ENCODE results near the gene WWC2. TPM values are rescaled to one million over a fixed set of nuclear protein-coding genes. Genes with fewer than 3 reads are reported as not detected.

WWC2 gene
- total RNA-seq, 1 experiment from 2014 or later, result 39.1 TPM

DNA sequence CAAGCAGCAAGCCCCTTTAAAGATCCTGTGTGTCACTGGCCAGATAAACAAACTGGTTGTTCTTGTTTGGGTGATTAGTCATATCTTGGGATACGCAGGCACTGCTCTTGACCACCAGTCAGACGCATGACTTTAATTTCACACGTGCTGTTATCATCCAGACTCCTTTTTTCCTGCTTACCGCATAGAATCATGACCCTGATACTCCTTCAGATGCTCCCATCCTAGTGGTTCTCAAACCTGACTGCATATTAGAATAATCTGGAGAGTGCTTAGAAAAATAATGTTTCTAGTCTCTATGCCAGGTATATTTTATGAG is 142.2 kb downstream of the WWC2 start:
- ChIA-PET POLR2A (no interaction called here), RAD21 (ENCODE audit: low non-redundant PET in 1 of 2, low total read pairs in 2 of 2, uncharacterized antibody in 2 of 2, unreplicated experiment in 2 of 2) (no interaction called here), CTCF (no interaction called here)
- H2AFZ ChIP-seq (ENCODE audit: low read depth, low read length, poor library complexity, severe bottlenecking), result no peak overlapping the region
- no peaks in the 10 kb centered on the region for H3K9me3 ChIP-seq (ENCODE audit: control insufficient read depth in 1 of 2, insufficient read depth in 1 of 2, low read depth in 1 of 2, low read length in 2 of 2)
- no peak overlapping the region for H3K4me3 ChIP-seq (replicated peaks in 1 of 2; ENCODE audit: low read depth in 1 of 2, low read length in 2 of 2)
- H3K9ac ChIP-seq (ENCODE audit: low read length), result peak overlapping the region; percentile 27
- no peaks in the 10 kb centered on the region for H4K20me1 ChIP-seq (ENCODE audit: insufficient read depth)
- peaks cover 18 to 29% of the 10 kb centered on the region in 2 experiments for H3K4me1 ChIP-seq (ENCODE audit: control insufficient read depth in 1 of 2, insufficient read depth in 2 of 2, low read length in 2 of 2)
- DNase-seq (ENCODE audit: low read depth, low spot score) (peak; percentile 69), ATAC-seq (peak; percentile 89)
- no peaks in the 10 kb centered on the region for H3K27me3 ChIP-seq (ENCODE audit: insufficient read depth, low read length)
- peak overlapping the region; percentile 57 for H3K4me2 ChIP-seq (ENCODE audit: low read length)
- no peaks in the 10 kb centered on the region for H3K79me2 ChIP-seq (ENCODE audit: insufficient read depth, low read length)
- peaks cover 0 to 19% of the 10 kb centered on the region in 2 experiments; a peak in 1 of 4 replicates for H3K36me3 ChIP-seq (ENCODE audit: control insufficient read depth in 1 of 2, insufficient read depth in 2 of 2, low read length in 2 of 2)
- no peak overlapping the region for H3K27ac ChIP-seq (ENCODE audit: low read depth, low read length)
- no peaks in the 10 kb centered on the region for H3K9me2 ChIP-seq (ENCODE audit: insufficient read depth)
- intact Hi-C loops (cut with micrococcal nuclease), result no loop called here
- no TSS peak for BruUV-seq (replicated peaks)
- TF ChIP-seq, protein P1, sequence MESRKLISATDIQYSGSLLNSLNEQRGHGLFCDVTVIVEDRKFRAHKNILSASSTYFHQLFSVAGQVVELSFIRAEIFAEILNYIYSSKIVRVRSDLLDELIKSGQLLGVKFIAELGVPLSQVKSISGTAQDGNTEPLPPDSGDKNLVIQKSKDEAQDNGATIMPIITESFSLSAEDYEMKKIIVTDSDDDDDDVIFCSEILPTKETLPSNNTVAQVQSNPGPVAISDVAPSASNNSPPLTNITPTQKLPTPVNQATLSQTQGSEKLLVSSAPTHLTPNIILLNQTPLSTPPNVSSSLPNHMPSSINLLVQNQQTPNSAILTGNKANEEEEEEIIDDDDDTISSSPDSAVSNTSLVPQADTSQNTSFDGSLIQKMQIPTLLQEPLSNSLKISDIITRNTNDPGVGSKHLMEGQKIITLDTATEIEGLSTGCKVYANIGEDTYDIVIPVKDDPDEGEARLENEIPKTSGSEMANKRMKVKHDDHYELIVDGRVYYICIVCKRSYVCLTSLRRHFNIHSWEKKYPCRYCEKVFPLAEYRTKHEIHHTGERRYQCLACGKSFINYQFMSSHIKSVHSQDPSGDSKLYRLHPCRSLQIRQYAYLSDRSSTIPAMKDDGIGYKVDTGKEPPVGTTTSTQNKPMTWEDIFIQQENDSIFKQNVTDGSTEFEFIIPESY (IDR thresholded peaks at IDR 0.05; ENCODE audit: extremely low read depth, insufficient replicate concordance, low read length), result no peak
- no peak for TF ChIP-seq ZNF274 (IDR thresholded peaks at IDR 0.05; ENCODE audit: low read depth, low read length)
- peak; percentile 79 for TF ChIP-seq FOSL1 (IDR thresholded peaks at IDR 0.05; ENCODE audit: low read depth)
- no peak for TF ChIP-seq RAD21 (IDR thresholded peaks at IDR 0.05; ENCODE audit: low read depth)
- TF ChIP-seq JUND (IDR thresholded peaks at IDR 0.05), result peak; percentile 80
- no peak for TF ChIP-seq EZH2 (IDR thresholded peaks at IDR 0.05)
- TF ChIP-seq, protein P2, sequence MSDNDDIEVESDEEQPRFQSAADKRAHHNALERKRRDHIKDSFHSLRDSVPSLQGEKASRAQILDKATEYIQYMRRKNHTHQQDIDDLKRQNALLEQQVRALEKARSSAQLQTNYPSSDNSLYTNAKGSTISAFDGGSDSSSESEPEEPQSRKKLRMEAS (IDR thresholded peaks at IDR 0.05), result peak; percentile 82
- TF ChIP-seq, protein P3, sequence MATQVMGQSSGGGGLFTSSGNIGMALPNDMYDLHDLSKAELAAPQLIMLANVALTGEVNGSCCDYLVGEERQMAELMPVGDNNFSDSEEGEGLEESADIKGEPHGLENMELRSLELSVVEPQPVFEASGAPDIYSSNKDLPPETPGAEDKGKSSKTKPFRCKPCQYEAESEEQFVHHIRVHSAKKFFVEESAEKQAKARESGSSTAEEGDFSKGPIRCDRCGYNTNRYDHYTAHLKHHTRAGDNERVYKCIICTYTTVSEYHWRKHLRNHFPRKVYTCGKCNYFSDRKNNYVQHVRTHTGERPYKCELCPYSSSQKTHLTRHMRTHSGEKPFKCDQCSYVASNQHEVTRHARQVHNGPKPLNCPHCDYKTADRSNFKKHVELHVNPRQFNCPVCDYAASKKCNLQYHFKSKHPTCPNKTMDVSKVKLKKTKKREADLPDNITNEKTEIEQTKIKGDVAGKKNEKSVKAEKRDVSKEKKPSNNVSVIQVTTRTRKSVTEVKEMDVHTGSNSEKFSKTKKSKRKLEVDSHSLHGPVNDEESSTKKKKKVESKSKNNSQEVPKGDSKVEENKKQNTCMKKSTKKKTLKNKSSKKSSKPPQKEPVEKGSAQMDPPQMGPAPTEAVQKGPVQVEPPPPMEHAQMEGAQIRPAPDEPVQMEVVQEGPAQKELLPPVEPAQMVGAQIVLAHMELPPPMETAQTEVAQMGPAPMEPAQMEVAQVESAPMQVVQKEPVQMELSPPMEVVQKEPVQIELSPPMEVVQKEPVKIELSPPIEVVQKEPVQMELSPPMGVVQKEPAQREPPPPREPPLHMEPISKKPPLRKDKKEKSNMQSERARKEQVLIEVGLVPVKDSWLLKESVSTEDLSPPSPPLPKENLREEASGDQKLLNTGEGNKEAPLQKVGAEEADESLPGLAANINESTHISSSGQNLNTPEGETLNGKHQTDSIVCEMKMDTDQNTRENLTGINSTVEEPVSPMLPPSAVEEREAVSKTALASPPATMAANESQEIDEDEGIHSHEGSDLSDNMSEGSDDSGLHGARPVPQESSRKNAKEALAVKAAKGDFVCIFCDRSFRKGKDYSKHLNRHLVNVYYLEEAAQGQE (IDR thresholded peaks at IDR 0.05; ENCODE audit: low read depth), result no peak
- TF ChIP-seq ELF1 (IDR thresholded peaks at IDR 0.05; ENCODE audit: borderline replicate concordance, low read depth), result no peak
- TF ChIP-seq, protein P4, sequence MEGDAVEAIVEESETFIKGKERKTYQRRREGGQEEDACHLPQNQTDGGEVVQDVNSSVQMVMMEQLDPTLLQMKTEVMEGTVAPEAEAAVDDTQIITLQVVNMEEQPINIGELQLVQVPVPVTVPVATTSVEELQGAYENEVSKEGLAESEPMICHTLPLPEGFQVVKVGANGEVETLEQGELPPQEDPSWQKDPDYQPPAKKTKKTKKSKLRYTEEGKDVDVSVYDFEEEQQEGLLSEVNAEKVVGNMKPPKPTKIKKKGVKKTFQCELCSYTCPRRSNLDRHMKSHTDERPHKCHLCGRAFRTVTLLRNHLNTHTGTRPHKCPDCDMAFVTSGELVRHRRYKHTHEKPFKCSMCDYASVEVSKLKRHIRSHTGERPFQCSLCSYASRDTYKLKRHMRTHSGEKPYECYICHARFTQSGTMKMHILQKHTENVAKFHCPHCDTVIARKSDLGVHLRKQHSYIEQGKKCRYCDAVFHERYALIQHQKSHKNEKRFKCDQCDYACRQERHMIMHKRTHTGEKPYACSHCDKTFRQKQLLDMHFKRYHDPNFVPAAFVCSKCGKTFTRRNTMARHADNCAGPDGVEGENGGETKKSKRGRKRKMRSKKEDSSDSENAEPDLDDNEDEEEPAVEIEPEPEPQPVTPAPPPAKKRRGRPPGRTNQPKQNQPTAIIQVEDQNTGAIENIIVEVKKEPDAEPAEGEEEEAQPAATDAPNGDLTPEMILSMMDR (IDR thresholded peaks at IDR 0.05 in 2 of 3, conservative IDR thresholded peaks at IDR 0.05 in 1 of 3; ENCODE audit: borderline replicate concordance in 1 of 3, insufficient read depth in 1 of 3, low read depth in 2 of 3, low read length in 2 of 3), result no peak
- TF ChIP-seq POLR2AphosphoS5 (IDR thresholded peaks at IDR 0.05; ENCODE audit: low read depth, low read length), result 0 out of 2 replicates have a peak, but pooled peaks have one; percentile 21
- peak; percentile 81 for TF ChIP-seq SP1 (IDR thresholded peaks at IDR 0.05; ENCODE audit: low read depth)
- TF ChIP-seq CEBPB (IDR thresholded peaks at IDR 0.05; ENCODE audit: low read depth), result no peak
- TF ChIP-seq POLR2A (IDR thresholded peaks at IDR 0.05; ENCODE audit: borderline replicate concordance, extremely low read depth, insufficient read depth, insufficient read length), result no peak
- TF ChIP-seq SRF (IDR thresholded peaks at IDR 0.05; ENCODE audit: low read depth), result 0 out of 2 replicates have a peak, but pooled peaks have one; percentile 15
- no peak for TF ChIP-seq YY1 (IDR thresholded peaks at IDR 0.05; ENCODE audit: extremely low read depth, insufficient replicate concordance, low read depth, low read length)
- TF ChIP-seq EZH2phosphoT487 (IDR thresholded peaks at IDR 0.05; ENCODE audit: borderline replicate concordance), result no peak
- peak; percentile 86 for TF ChIP-seq CBX3 (IDR thresholded peaks at IDR 0.05; ENCODE audit: low read depth)
- TF ChIP-seq TCF7L2 (IDR thresholded peaks at IDR 0.05; ENCODE audit: borderline replicate concordance, extremely low read depth, insufficient read depth, insufficient read length), result no peak
- no peak for TF ChIP-seq EGR1 (IDR thresholded peaks at IDR 0.05; ENCODE audit: low read depth)
- peak; percentile 64; the same call in 1 of the 2 replicates for TF ChIP-seq SIN3A (IDR thresholded peaks at IDR 0.05; ENCODE audit: low read depth)
- TF ChIP-seq ZFX (IDR thresholded peaks at IDR 0.05), result no peak
- TF ChIP-seq, protein P5, sequence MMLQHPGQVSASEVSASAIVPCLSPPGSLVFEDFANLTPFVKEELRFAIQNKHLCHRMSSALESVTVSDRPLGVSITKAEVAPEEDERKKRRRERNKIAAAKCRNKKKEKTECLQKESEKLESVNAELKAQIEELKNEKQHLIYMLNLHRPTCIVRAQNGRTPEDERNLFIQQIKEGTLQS (IDR thresholded peaks at IDR 0.05), result no peak
